Neuronal stem cell (in vitro differentiated cells): ENCODE measurements around the gene COL1A1.

Source experiments
- DNase-seq: peaks from one replicate; pipeline ENCODE4 v3.0.0-alpha.2; 2013; ENCODE audit warnings: low spot score
- H2AFZ ChIP-seq: one replicate; pipeline ENCODE4 v1.6.1; 2013; ENCODE audit warnings: mild to moderate bottlenecking, low read length, inconsistent platforms
- H2AK5ac ChIP-seq: 2 replicates; pipeline ENCODE4 v1.6.1; 2013; ENCODE audit warnings: low read depth, mild to moderate bottlenecking, inconsistent platforms, low read length, moderate library complexity, mixed read lengths
- H2BK120ac ChIP-seq: 2 replicates; pipeline ENCODE4 v1.6.1; 2013; ENCODE audit warnings: low read depth, mild to moderate bottlenecking, inconsistent platforms, low read length, moderate library complexity, mixed read lengths
- H2BK12ac ChIP-seq: one replicate; pipeline ENCODE4 v1.6.1; 2013; ENCODE audit warnings: low read length, inconsistent platforms
- H2BK15ac ChIP-seq: 2 replicates; pipeline ENCODE4 v1.6.1; 2013; ENCODE audit warnings: mild to moderate bottlenecking, low read length, inconsistent platforms, mixed read lengths
- H2BK5ac ChIP-seq: one replicate; pipeline ENCODE4 v1.6.1; 2013; ENCODE audit warnings: inconsistent platforms, mild to moderate bottlenecking, low read length, moderate library complexity
- H3K14ac ChIP-seq: one replicate; pipeline ENCODE4 v1.6.1; 2013; ENCODE audit warnings: low read length, inconsistent platforms
- H3K18ac ChIP-seq: 2 replicates; pipeline ENCODE4 v1.6.1; 2013; ENCODE audit warnings: low read length, inconsistent platforms
- H3K23ac ChIP-seq: 2 replicates; pipeline ENCODE4 v1.6.1; 2013; ENCODE audit warnings: low read depth, mild to moderate bottlenecking, mixed read lengths, low read length, inconsistent platforms; ENCODE audit not compliant: poor library complexity
- H3K27ac ChIP-seq: replicated peaks from 3 replicates; pipeline ENCODE4 v1.5.1; 2013; ENCODE audit warnings: low read length, inconsistent platforms
- H3K27me3 ChIP-seq, 3 experiments: 2 replicates each; pipeline ENCODE4 v1.6.1; 2013; ENCODE audit warnings: low read length in 3 of 3, mild to moderate bottlenecking in 2 of 3, inconsistent platforms in 1 of 3, low read depth in 1 of 3, mixed read lengths in 1 of 3, moderate library complexity in 1 of 3; ENCODE audit not compliant: control insufficient read depth in 3 of 3, insufficient read depth in 3 of 3
- H3K36me3 ChIP-seq, 2 donors: replicated peaks in 1 of 2; 2 replicates each; pipeline ENCODE4 v1.6.1; 2013; ENCODE audit warnings: low read length in 2 of 2; ENCODE audit not compliant: control insufficient read depth in 2 of 2, insufficient read depth in 2 of 2
- H3K4ac ChIP-seq: 2 replicates; pipeline ENCODE4 v1.6.1; 2013; ENCODE audit warnings: inconsistent platforms, mild to moderate bottlenecking, low read length, moderate library complexity
- H3K4me1 ChIP-seq, 2 donors: 1 replicate in 1 of 2; 2 replicates in 1 of 2; pipeline ENCODE4 v1.6.1; 2013; ENCODE audit warnings: low read length in 2 of 2, low read depth in 1 of 2; ENCODE audit not compliant: control insufficient read depth in 2 of 2, insufficient read depth in 1 of 2
- H3K4me2 ChIP-seq: one replicate; pipeline ENCODE4 v1.6.1; 2013; ENCODE audit warnings: mild to moderate bottlenecking, low read length, inconsistent platforms; ENCODE audit not compliant: insufficient read depth, poor library complexity, severe bottlenecking
- H3K4me3 ChIP-seq, 2 donors: 2 replicates each; pipeline ENCODE4 v1.5.1; 2013; ENCODE audit warnings: low read length in 2 of 2, mild to moderate bottlenecking in 2 of 2, inconsistent platforms in 1 of 2, moderate library complexity in 1 of 2
- H3K79me1 ChIP-seq: one replicate; pipeline ENCODE4 v1.6.1; 2013; ENCODE audit warnings: low read depth, mild to moderate bottlenecking, inconsistent platforms, low read length, moderate library complexity
- H3K9ac ChIP-seq: one replicate; pipeline ENCODE4 v1.6.1; 2013; ENCODE audit warnings: mild to moderate bottlenecking, low read depth, low read length, inconsistent platforms; ENCODE audit not compliant: poor library complexity
- H3K9me3 ChIP-seq, 2 donors: replicated peaks in 1 of 2; 2 replicates each; pipeline versions ENCODE3 to v1.6.1; 2013; ENCODE audit warnings: low read length in 2 of 2, mild to moderate bottlenecking in 2 of 2, inconsistent platforms in 1 of 2, low read depth in 1 of 2, mixed read lengths in 1 of 2, moderate library complexity in 1 of 2; ENCODE audit not compliant: control insufficient read depth in 2 of 2, insufficient read depth in 1 of 2
- H4K8ac ChIP-seq: one replicate; pipeline ENCODE4 v1.6.1; 2013; ENCODE audit warnings: low read depth, mild to moderate bottlenecking, inconsistent platforms, low read length, moderate library complexity
- H4K91ac ChIP-seq: one replicate; pipeline ENCODE4 v1.6.1; 2013; ENCODE audit warnings: low read length, low read depth, mild to moderate bottlenecking, inconsistent platforms; ENCODE audit not compliant: poor library complexity
- WGBS, 2 donors: extraction: QIAGEN DNeasy Blood & Tissue Kit; methylation state at CpG; one replicate each; pipeline ENCODE4 v1.1.7; 2013; ENCODE audit warnings: missing lambda C conversion rate in 2 of 2, mixed read lengths in 1 of 2; ENCODE audit not compliant: insufficient read length in 2 of 2, insufficient replicate concordance in 1 of 2; ENCODE audit errors: extremely low coverage in 2 of 2; 5-methylcytosine and 5-hydroxymethylcytosine counted together

The COL1A1 gene

DNA sequence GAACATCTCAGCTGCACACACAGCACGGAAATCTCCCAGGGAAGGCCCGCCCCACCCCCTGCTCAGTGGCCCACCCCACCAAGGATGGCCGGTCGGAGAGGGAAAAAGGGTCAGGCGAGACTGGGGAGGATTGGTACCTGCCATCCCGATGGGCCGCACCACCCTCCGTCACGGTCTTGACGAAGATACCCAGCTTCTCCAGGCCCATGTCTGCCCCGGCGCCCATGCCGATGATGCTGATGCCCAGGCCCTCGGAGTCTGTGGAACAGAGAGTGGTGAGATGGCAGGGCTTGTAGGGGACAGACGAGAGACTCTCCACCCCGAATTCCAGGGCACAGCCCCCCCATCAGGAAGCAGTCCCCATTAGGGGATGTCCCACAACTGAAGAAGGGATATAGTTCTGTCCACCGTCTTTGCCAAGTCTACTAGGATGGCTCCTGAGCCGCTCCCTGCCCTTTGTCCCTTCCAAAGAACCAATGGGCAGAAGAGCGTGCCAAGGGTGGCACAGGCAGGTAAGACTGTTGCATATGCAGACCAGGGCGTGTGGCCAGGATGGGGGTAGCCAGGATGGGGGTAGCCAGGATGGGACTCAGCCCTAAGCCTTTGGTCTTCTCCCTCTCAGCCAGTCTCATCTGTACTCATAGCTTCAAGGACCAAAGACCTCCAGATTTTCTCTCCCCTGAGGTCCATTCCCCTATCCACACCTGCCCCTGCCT is 57.8 kb downstream of the COL1A1 start:
- Histone ChIP-seq H3K79me1 (peaks cover 12% of the 10 kb centered on the region), H3K4me3 (no peak overlapping the region), H2BK5ac (no peak overlapping the region), H2BK120ac (no peak overlapping the region), H3K9me3 (peaks cover 0 to 9% of the 10 kb centered on the region in 2 donors), H3K18ac (no peak overlapping the region), H3K27me3 (no peaks in the 10 kb centered on the region), H2BK12ac (no peak overlapping the region), H3K23ac (no peak overlapping the region), H4K91ac (no peak overlapping the region), H3K36me3 (peaks cover 56 to 82% of the 10 kb centered on the region in 2 donors), H3K14ac (no peak overlapping the region), H3K27ac (no peak overlapping the region), H2AFZ (no peak overlapping the region), H4K8ac (no peak overlapping the region), H2AK5ac (no peak overlapping the region), H3K4me1 (peaks cover 13 to 23% of the 10 kb centered on the region in 2 donors), H3K4me2 (no peak overlapping the region), H3K4ac (no peak overlapping the region), H2BK15ac (no peak overlapping the region), H3K9ac (peak overlapping the region; percentile 52)
- no peak for DNase-seq
- WGBS, 2 donors, result no CpG with 5 or more reads among the region's 20 CpGs

DNA sequence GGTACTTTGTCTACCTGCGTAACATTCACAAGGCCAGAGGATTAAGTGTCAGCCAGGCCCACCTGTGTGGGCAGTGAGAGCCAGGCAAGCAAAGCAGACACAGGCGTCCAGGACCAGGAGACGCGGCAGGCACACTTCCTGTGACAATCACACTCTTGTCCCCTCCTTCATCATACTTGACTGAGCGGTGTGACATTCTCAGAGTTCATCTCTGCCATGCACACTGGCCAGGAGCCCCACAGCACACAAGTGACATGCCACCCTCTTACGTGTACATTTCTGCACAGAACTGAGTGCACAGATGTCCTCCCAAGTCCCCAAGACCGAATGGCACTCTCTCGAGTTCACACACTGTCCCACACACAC is 59.7 kb downstream of the COL1A1 start:
- H3K4me2 ChIP-seq, result no peak overlapping the region
- H2BK15ac ChIP-seq, result no peak overlapping the region
- H3K27me3 ChIP-seq, result no peaks in the 10 kb centered on the region
- no peak overlapping the region for H4K91ac ChIP-seq
- H3K4me1 ChIP-seq, result peaks cover 0 to 6% of the 10 kb centered on the region in 2 donors
- H2AFZ ChIP-seq, result no peak overlapping the region
- H3K27ac ChIP-seq, result no peak overlapping the region
- H3K9ac ChIP-seq, result no peak overlapping the region
- H3K4ac ChIP-seq, result no peak overlapping the region
- no peak overlapping the region for H3K14ac ChIP-seq
- H4K8ac ChIP-seq, result no peak overlapping the region
- peaks cover 9% of the 10 kb centered on the region for H3K79me1 ChIP-seq
- DNase-seq, result no peak
- no CpG with 5 or more reads among the region's 8 CpGs for WGBS, 2 donors
- peak overlapping the region; percentile 22 for H3K23ac ChIP-seq
- H2BK5ac ChIP-seq, result no peak overlapping the region
- no peak overlapping the region for H2BK120ac ChIP-seq
- H2BK12ac ChIP-seq, result no peak overlapping the region
- H3K4me3 ChIP-seq, result peak overlapping the region in 1 of 2 donors; percentile 9
- peaks cover 0 to 9% of the 10 kb centered on the region in 2 donors for H3K9me3 ChIP-seq
- H3K36me3 ChIP-seq, result peaks cover 71 to 97% of the 10 kb centered on the region in 2 donors
- no peak overlapping the region for H3K18ac ChIP-seq
- H2AK5ac ChIP-seq, result no peak overlapping the region

DNA sequence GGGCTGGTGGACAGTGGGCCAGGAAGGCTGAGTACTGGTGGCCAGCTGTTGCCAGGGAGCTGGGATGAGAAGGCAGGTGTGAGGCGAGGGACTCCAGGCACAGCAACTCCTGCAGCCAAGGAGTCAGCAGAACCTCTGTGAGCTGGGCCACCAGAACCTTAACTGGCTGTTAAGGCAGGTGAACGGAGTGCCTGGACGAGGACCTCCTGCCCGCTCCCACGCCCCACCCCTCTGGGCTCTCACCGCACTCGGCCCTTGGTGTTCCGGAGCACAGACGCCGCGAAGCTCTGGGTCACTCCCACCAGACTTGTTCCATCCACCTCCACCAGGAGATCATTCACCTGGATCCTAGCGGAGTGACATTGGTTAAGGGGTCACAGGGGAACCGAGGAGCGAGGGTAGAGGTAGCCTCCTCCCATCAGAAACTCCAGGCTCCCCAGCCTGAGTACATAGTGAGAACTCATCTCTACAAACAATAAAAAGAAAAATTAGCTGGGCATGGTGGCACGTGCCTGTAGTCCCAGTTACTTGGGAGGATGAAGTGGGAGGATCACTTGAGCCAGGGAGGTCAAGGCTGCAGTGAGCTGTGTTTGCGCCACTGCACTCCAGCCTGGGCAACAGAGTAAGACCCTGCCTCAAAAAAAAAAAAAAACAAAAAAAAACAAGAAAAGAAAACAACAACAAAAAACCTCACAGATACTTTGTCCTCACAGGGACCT is 60.2 kb downstream of the COL1A1 start:
- H3K27me3 ChIP-seq, result no peaks in the 10 kb centered on the region
- WGBS, 2 donors, result no CpG with 5 or more reads among the region's 16 CpGs
- peaks cover 71 to 99% of the 10 kb centered on the region in 2 donors for H3K36me3 ChIP-seq
- no peak overlapping the region for H3K4me2 ChIP-seq
- H2BK120ac ChIP-seq, result no peak overlapping the region
- no peak overlapping the region for H3K14ac ChIP-seq
- peaks cover 7% of the 10 kb centered on the region for H3K79me1 ChIP-seq
- no peak overlapping the region for H3K9ac ChIP-seq
- no peak overlapping the region for H4K8ac ChIP-seq
- peaks cover 0 to 1% of the 10 kb centered on the region in 2 donors for H3K4me1 ChIP-seq
- no peak overlapping the region for H3K4ac ChIP-seq
- H2AK5ac ChIP-seq, result no peak overlapping the region
- no peak overlapping the region for H3K18ac ChIP-seq
- no peak overlapping the region for H4K91ac ChIP-seq
- H2BK15ac ChIP-seq, result no peak overlapping the region
- no peak overlapping the region for H2AFZ ChIP-seq
- H2BK12ac ChIP-seq, result no peak overlapping the region
- H2BK5ac ChIP-seq, result no peak overlapping the region
- H3K4me3 ChIP-seq, result no peak overlapping the region
- no peak overlapping the region for H3K23ac ChIP-seq
- peaks cover 0 to 9% of the 10 kb centered on the region in 2 donors for H3K9me3 ChIP-seq
- DNase-seq, result no peak
- H3K27ac ChIP-seq, result no peak overlapping the region
